ENCODE results near the gene IDS.
"Not testable (repeated sequence)": the region's sequence is repeated elsewhere in the genome, so short reads cannot be mapped to it uniquely, and the experiment has no call there.

Gene IDS

GRCh38 chrX:149504915-149505651, at the start of gene IDS:
TSS of gene IDS (minus strand) at chrX:149505306. CDS start at chrX:149505137, 169 bp downstream.
- Mint-ChIP-seq H3K4me3 (peak within 1 kb of the TSS; percentile 91), H3K36me3 (ENCODE audit: low read depth) (peaks cover 9% of the 10 kb centered on the region), H3K27me3 (no peaks in the 10 kb centered on the region), H3K4me1 (peaks cover 47% of the 10 kb centered on the region), H3K27ac (peak within 1 kb of the TSS; percentile 89), H3K9me3 (no peaks in the 10 kb centered on the region)
- DNase-seq (peak; percentile 84), ATAC-seq (peak; percentile 75)

- not testable (repeated sequence) for H3K27ac Mint-ChIP-seq; DNase-seq; H3K27me3 Mint-ChIP-seq; H3K4me3 Mint-ChIP-seq; H3K36me3 Mint-ChIP-seq (ENCODE audit: low read depth); H3K4me1 Mint-ChIP-seq; ATAC-seq; H3K9me3 Mint-ChIP-seq
These were observed 46.8 kb upstream of the IDS start for GRCh38 chrX:149551939-149552248.

GRCh38 chrX:149551245-149551938, 46.3 kb upstream of the IDS start:
- H3K4me3 Mint-ChIP-seq; H3K4me1 Mint-ChIP-seq; H3K36me3 Mint-ChIP-seq (ENCODE audit: low read depth); DNase-seq; H3K27ac Mint-ChIP-seq; H3K27me3 Mint-ChIP-seq; H3K9me3 Mint-ChIP-seq: not testable (repeated sequence)
- ATAC-seq: peak; percentile 63

- not testable (repeated sequence) for ATAC-seq, H3K27ac Mint-ChIP-seq, H3K9me3 Mint-ChIP-seq
These were observed 45.3 kb upstream of the IDS start for GRCh38 chrX:149550454-149550853.

GRCh38 chrX:149549701-149550100, 44.6 kb upstream of the IDS start, which contains the start of gene HSFX3:
TSS of gene HSFX3 (minus strand) at chrX:149549924. CDS start at chrX:149549852, 72 bp downstream.
- H3K9me3 Mint-ChIP-seq; H3K4me3 Mint-ChIP-seq; H3K36me3 Mint-ChIP-seq (ENCODE audit: low read depth); H3K27me3 Mint-ChIP-seq; H3K4me1 Mint-ChIP-seq; ATAC-seq; H3K27ac Mint-ChIP-seq; DNase-seq: not testable (repeated sequence)

More at GRCh38 chrX:149550454-149550853, 45.3 kb upstream of the IDS start:
- H3K4me1 Mint-ChIP-seq; DNase-seq; H3K4me3 Mint-ChIP-seq; H3K27me3 Mint-ChIP-seq; H3K36me3 Mint-ChIP-seq (ENCODE audit: low read depth): not testable (repeated sequence)

- H3K4me1 Mint-ChIP-seq; H3K27me3 Mint-ChIP-seq; H3K27ac Mint-ChIP-seq; H3K4me3 Mint-ChIP-seq; DNase-seq; H3K9me3 Mint-ChIP-seq; ATAC-seq; H3K36me3 Mint-ChIP-seq (ENCODE audit: low read depth): not testable (repeated sequence)
These were observed 42.7 kb upstream of the IDS start for GRCh38 chrX:149547782-149548181.

- not testable (repeated sequence) for DNase-seq; ATAC-seq; H3K36me3 Mint-ChIP-seq (ENCODE audit: low read depth); H3K27ac Mint-ChIP-seq; H3K9me3 Mint-ChIP-seq; H3K27me3 Mint-ChIP-seq; H3K4me3 Mint-ChIP-seq; H3K4me1 Mint-ChIP-seq
These were observed 41.9 kb upstream of the IDS start for GRCh38 chrX:149546962-149547361.

GRCh38 chrX:149545545-149546543, 40.7 kb upstream of the IDS start:
- not testable (repeated sequence) for H3K4me3 Mint-ChIP-seq; H3K27me3 Mint-ChIP-seq; H3K36me3 Mint-ChIP-seq (ENCODE audit: low read depth); H3K9me3 Mint-ChIP-seq; ATAC-seq; H3K4me1 Mint-ChIP-seq; H3K27ac Mint-ChIP-seq
- peak; percentile 12 for DNase-seq

GRCh38 chrX:149541521-149542047, 36.5 kb upstream of the IDS start:
- Mint-ChIP-seq H3K36me3 (ENCODE audit: low read depth) (no peaks in the 10 kb centered on the region), H3K27ac (peak overlapping the region; percentile 98), H3K27me3 (no peaks in the 10 kb centered on the region), H3K4me3 (peak overlapping the region; percentile 90), H3K9me3 (no peaks in the 10 kb centered on the region), H3K4me1 (peaks cover 12% of the 10 kb centered on the region)
- ATAC-seq: no peak
- DNase-seq: no peak

GRCh38 chrX:149540621-149541520, 35.8 kb upstream of the IDS start, which contains the start of gene EOLA1:
TSS of gene EOLA1 (plus strand) at chrX:149541012. CDS start at chrX:149545631, 4,619 bp downstream.
- DNase-seq (peak; percentile 84), ATAC-seq (peak; percentile 89)
- peaks cover 12% of the 10 kb centered on the region for H3K4me1 Mint-ChIP-seq
- no peaks in the 10 kb centered on the region for H3K9me3 Mint-ChIP-seq
- H3K27me3 Mint-ChIP-seq: no peaks in the 10 kb centered on the region
- no peaks in the 10 kb centered on the region for H3K36me3 Mint-ChIP-seq (ENCODE audit: low read depth)
- peak within 1 kb of the TSS; percentile 90 for H3K4me3 Mint-ChIP-seq
- peak within 1 kb of the TSS; percentile 98 for H3K27ac Mint-ChIP-seq

- H3K9me3 Mint-ChIP-seq: no peaks in the 10 kb centered on the region
- DNase-seq (peak; percentile 87), ATAC-seq (peak; percentile 37)
- no peaks in the 10 kb centered on the region for H3K27me3 Mint-ChIP-seq
- H3K4me1 Mint-ChIP-seq: peaks cover 12% of the 10 kb centered on the region
- H3K36me3 Mint-ChIP-seq (ENCODE audit: low read depth): no peaks in the 10 kb centered on the region
- peak overlapping the region; percentile 90 for H3K4me3 Mint-ChIP-seq
- H3K27ac Mint-ChIP-seq: peak overlapping the region; percentile 98
These were observed 35.1 kb upstream of the IDS start for GRCh38 chrX:149540131-149540620.

GRCh38 chrX:149539283-149540130, 34.4 kb upstream of the IDS start:
- Mint-ChIP-seq H3K4me1 (peaks cover 12% of the 10 kb centered on the region), H3K27me3 (no peaks in the 10 kb centered on the region), H3K36me3 (ENCODE audit: low read depth) (no peaks in the 10 kb centered on the region), H3K27ac (peak overlapping the region; percentile 83), H3K4me3 (peak overlapping the region; percentile 81), H3K9me3 (no peaks in the 10 kb centered on the region)
- DNase-seq: peak; percentile 80
- ATAC-seq: peak; percentile 42
